B cell (primary cell): ENCODE data around the gene TBC1D9B. TPM values are rescaled to one million over a fixed set of nuclear protein-coding genes. Genes with fewer than 3 reads are reported as not detected.
A peak's percentile ranks its signal among the peaks of the same experiment; 100 is the strongest.

ENCODE experiments used
- ATAC-seq: fragments of 200-7000 bp; cut with Tn5 transposase; one replicate; pipeline ENCODE4 v1.10.0; 2021; ENCODE audit warnings: low read depth, mild to moderate bottlenecking, moderate number of reproducible peaks, moderate library complexity
- CTCF ChIA-PET: fragments of 350-600 bp; sonication (Branson Sonifier 250); formaldehyde crosslinking; loops from one replicate; lab custom pipeline; 2021; ENCODE audit warnings: antibody characterized with exemption, inconsistent platforms; lab: Charles Lee
- POLR2A ChIA-PET: fragments of 350-600 bp; sonication (Branson Sonifier 250); formaldehyde crosslinking; loops from one replicate; lab custom pipeline; 2021; ENCODE audit warnings: antibody characterized with exemption; lab: Charles Lee
- DNase-seq: peaks from one replicate; pipeline ENCODE4 v3.0.0; 2013
- H2AFZ ChIP-seq: 2 replicates; pipeline ENCODE4 v1.6.1; 2012; ENCODE audit warnings: mild to moderate bottlenecking, low read depth, low read length; ENCODE audit not compliant: insufficient read depth, poor library complexity, severe bottlenecking
- H3K27ac ChIP-seq, 2 donors: 1 replicate in 1 of 2; 2 replicates in 1 of 2; pipeline ENCODE4 v1.5.1; 2012 to 2013; ENCODE audit warnings: low read length in 2 of 2, mild to moderate bottlenecking in 2 of 2, moderate library complexity in 1 of 2
- H3K27me3 ChIP-seq, 4 experiments: fragments of 200-600 bp in 1 of 4; sonication (generic) in 1 of 4; replicated peaks in 1 of 4; 1 replicate in 2 of 4; 2 replicates in 2 of 4; pipeline versions ENCODE4 v1.6.1 to v1.7.0; 2013 to 2016; ENCODE audit warnings: low read length in 3 of 4, mild to moderate bottlenecking in 2 of 4, mixed read lengths in 1 of 4, moderate library complexity in 1 of 4; ENCODE audit not compliant: insufficient read depth in 4 of 4, control insufficient read depth in 3 of 4; ENCODE audit errors: control extremely low read depth in 1 of 4
- H3K36me3 ChIP-seq, 2 experiments: replicated peaks in 1 of 2; 1 replicate in 1 of 2; 2 replicates in 1 of 2; pipeline versions ENCODE4 v1.6.1 to v1.7.1; 2013; ENCODE audit warnings: low read length in 1 of 2; ENCODE audit not compliant: insufficient read depth in 2 of 2, control insufficient read depth in 1 of 2; ENCODE audit errors: control extremely low read depth in 1 of 2, extremely low read depth in 1 of 2
- H3K4me1 ChIP-seq, 2 donors: fragments of 200-600 bp in 1 of 2; sonication (generic) in 1 of 2; 1 replicate in 1 of 2; 2 replicates in 1 of 2; pipeline versions ENCODE4 v1.5.1 to v1.6.1; 2013 to 2017; ENCODE audit warnings: low read length in 2 of 2; ENCODE audit not compliant: control insufficient read depth in 2 of 2, insufficient read depth in 2 of 2
- H3K4me2 ChIP-seq: replicated peaks from 2 replicates; pipeline ENCODE3; 2012; ENCODE audit warnings: mild to moderate bottlenecking, low read depth, low read length; ENCODE audit not compliant: poor library complexity, severe bottlenecking
- H3K4me3 ChIP-seq, 5 experiments: fragments of 200-600 bp in 1 of 5; sonication (generic) in 1 of 5; 1 replicate in 3 of 5; 2 replicates in 2 of 5; pipeline versions ENCODE4 v1.5.1 to v1.7.0; 2011 to 2016; ENCODE audit warnings: low read length in 4 of 5, mild to moderate bottlenecking in 4 of 5, low read depth in 2 of 5, control low read depth in 1 of 5, moderate library complexity in 1 of 5; ENCODE audit not compliant: insufficient read depth in 1 of 5; ENCODE audit errors: control extremely low read depth in 1 of 5, extremely low read depth in 1 of 5
- H3K79me2 ChIP-seq: fragments of 200-600 bp; sonication (generic); one replicate; pipeline ENCODE4 v1.6.0; 2016; ENCODE audit warnings: low read length; ENCODE audit not compliant: control insufficient read depth, insufficient read depth
- H3K9ac ChIP-seq: fragments of 200-600 bp; sonication (generic); 2 replicates; pipeline ENCODE4 v1.6.1; 2017; ENCODE audit warnings: mild to moderate bottlenecking, low read length, moderate library complexity
- H3K9me3 ChIP-seq, 3 donors: one replicate each; pipeline versions ENCODE4 v1.6.1 to v1.7.1; 2013; ENCODE audit warnings: low read length in 2 of 3; ENCODE audit not compliant: control insufficient read depth in 2 of 3, insufficient read depth in 1 of 3; ENCODE audit errors: control extremely low read depth in 1 of 3
- H4K20me1 ChIP-seq: 2 replicates; pipeline ENCODE4 v1.6.0; 2012; ENCODE audit warnings: mild to moderate bottlenecking, low read length; ENCODE audit not compliant: insufficient read depth, control insufficient read depth, poor library complexity, severe bottlenecking
- H3K27ac Mint-ChIP-seq: one replicate; pipeline ENCODE4 v1.8.0; 2021; ENCODE audit warnings: mixed read lengths
- H3K27me3 Mint-ChIP-seq: one replicate; pipeline ENCODE4 v1.8.0; 2021; ENCODE audit warnings: mixed read lengths
- H3K4me1 Mint-ChIP-seq: one replicate; pipeline ENCODE4 v1.8.0; 2021; ENCODE audit warnings: mixed read lengths
- H3K4me3 Mint-ChIP-seq: one replicate; pipeline ENCODE4 v1.8.0; 2021; ENCODE audit warnings: mixed read lengths
- H3K9me3 Mint-ChIP-seq: one replicate; pipeline ENCODE4 v1.8.0; 2022; ENCODE audit warnings: mixed read lengths; ENCODE audit not compliant: insufficient read depth
- EZH2 ChIP-seq: IDR thresholded peaks from 2 replicates; pipeline ENCODE4 v1.6.1; 2012; ENCODE audit warnings: borderline replicate concordance, low read depth, mild to moderate bottlenecking, moderate library complexity, low read length; ENCODE audit not compliant: insufficient read depth, poor library complexity, severe bottlenecking
- WGBS: methylation state at CpG from one replicate; pipeline ENCODE4 v1.1.5; 2013; ENCODE audit warnings: missing lambda C conversion rate; ENCODE audit not compliant: insufficient coverage; 5-methylcytosine and 5-hydroxymethylcytosine counted together
- intact Hi-C: fragments of 100-400 bp; cut with micrococcal nuclease; formaldehyde crosslinking; loops from one replicate; pipeline ENCODE4 v1.10.0; 2022
- polyA plus RNA-seq: library from polyadenylated mRNA; depleted of rRNA; stranded (reverse); fragments of >200 nt; gene quantifications from 2 replicates; pipeline ENCODE4 v1.2.3, GENCODE V29; 2012
- total RNA-seq, 2 donors: library from RNA; stranded (reverse); fragments of 120-200 nt in 1 of 2; gene quantifications; 1 replicate in 1 of 2; 2 replicates in 1 of 2; pipeline versions ENCODE4 v1.2.3 to v1.2.4, GENCODE V29; 2013 to 2022
- TF ChIP-seq, protein P1 (sequence below): fragments of 200-600 bp; IDR thresholded peaks from one replicate; pipeline ENCODE4 v1.8.0; 2022; ENCODE audit warnings: antibody characterized with exemption, mild to moderate bottlenecking

TBC1D9B gene
- total and polyA plus RNA-seq, 2 donors (not counting 1 experiment from before 2014, with no cell fraction given) = 143 to 144 TPM

DNA sequence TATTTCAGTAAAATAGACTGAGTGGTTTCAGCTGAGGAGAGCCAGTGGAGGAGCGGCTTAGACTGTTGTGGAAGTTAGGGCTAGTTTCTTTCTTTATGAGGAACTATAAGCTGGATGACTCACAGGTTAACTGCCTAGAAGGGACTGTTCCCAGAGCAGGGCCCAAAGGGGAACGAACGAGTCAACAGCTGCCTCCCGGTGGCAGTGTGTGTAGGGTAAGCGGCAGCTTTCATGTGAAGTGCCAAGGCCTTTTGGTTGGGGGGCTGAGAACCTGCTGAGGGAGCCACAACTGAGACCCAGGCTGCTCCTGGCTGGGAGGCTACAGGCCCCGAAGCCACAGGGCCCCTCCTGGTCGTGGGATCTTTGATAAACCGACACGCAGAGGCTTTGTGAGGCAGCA lies 80.0 kb downstream of the TBC1D9B start:
- Mint-ChIP-seq H3K4me1 (peaks cover 22% of the 10 kb centered on the region), H3K27ac (peak overlapping the region; percentile 20), H3K27me3 (no peaks in the 10 kb centered on the region), H3K9me3 (no peaks in the 10 kb centered on the region), H3K4me3 (no peak overlapping the region)
- CTCF ChIA-PET = interaction anchor here (1.1 to 1.3 kb wide), 2 partner anchors 26 to 65 kb away, joined by 5 read pairs; no protein-coding TSS in a partner anchor
- peaks cover 80% of the 10 kb centered on the region for H4K20me1 ChIP-seq
- peaks cover 46% of the 10 kb centered on the region for H3K79me2 ChIP-seq
- intact Hi-C loops = no loop called here
- DNase-seq (no peak), ATAC-seq (peak; percentile 53)
- no peak for TF ChIP-seq EZH2
- TF ChIP-seq, protein P1, sequence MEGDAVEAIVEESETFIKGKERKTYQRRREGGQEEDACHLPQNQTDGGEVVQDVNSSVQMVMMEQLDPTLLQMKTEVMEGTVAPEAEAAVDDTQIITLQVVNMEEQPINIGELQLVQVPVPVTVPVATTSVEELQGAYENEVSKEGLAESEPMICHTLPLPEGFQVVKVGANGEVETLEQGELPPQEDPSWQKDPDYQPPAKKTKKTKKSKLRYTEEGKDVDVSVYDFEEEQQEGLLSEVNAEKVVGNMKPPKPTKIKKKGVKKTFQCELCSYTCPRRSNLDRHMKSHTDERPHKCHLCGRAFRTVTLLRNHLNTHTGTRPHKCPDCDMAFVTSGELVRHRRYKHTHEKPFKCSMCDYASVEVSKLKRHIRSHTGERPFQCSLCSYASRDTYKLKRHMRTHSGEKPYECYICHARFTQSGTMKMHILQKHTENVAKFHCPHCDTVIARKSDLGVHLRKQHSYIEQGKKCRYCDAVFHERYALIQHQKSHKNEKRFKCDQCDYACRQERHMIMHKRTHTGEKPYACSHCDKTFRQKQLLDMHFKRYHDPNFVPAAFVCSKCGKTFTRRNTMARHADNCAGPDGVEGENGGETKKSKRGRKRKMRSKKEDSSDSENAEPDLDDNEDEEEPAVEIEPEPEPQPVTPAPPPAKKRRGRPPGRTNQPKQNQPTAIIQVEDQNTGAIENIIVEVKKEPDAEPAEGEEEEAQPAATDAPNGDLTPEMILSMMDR = no peak
- H3K9ac ChIP-seq = no peak overlapping the region
- H3K27ac ChIP-seq = no peak overlapping the region
- H3K36me3 ChIP-seq = peaks cover 2 to 84% of the 10 kb centered on the region in 2 experiments
- H2AFZ ChIP-seq = no peak overlapping the region
- no peak overlapping the region for H3K4me3 ChIP-seq
- no peak overlapping the region for H3K4me2 ChIP-seq
- POLR2A ChIA-PET = no interaction called here
- no peaks in the 10 kb centered on the region for H3K27me3 ChIP-seq
- peaks cover 0 to 2% of the 10 kb centered on the region in 2 donors for H3K4me1 ChIP-seq
- H3K9me3 ChIP-seq = no peaks in the 10 kb centered on the region
- WGBS = 79% methylated on average over 9 of the region's 9 CpGs

DNA sequence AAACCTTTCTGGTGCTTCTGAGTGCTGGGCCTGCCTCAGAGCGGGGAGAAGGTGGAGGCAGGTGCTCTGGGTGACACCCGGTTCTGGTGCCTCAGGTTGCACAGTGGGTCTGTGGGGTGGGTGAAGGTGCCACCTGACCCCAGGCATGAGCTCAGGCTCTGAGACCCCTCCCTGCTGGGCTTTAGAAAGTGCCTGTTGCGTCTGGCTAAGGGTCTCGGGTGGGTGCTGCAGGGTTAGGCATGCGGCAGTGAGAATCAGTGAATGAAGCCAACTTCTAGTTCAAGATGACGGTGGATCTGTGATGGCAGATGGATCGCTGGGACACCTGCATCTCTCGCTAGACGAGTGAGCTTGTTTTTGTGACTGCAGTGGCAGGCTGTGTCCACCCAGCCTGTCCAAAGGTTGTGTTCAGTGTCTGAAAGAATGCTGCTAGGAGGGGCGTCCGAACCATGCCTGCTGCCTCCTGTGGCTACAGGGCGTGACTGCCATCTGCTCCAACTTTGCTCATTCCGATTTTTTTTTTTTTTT lies 82.0 kb downstream of the TBC1D9B start:
- no peaks in the 10 kb centered on the region for H3K9me3 ChIP-seq
- peaks cover 2 to 67% of the 10 kb centered on the region in 2 experiments for H3K36me3 ChIP-seq
- H3K27ac Mint-ChIP-seq = no peak overlapping the region
- no peaks in the 10 kb centered on the region for H3K9me3 Mint-ChIP-seq
- H4K20me1 ChIP-seq = peaks cover 90% of the 10 kb centered on the region
- no peaks in the 10 kb centered on the region for H3K27me3 ChIP-seq
- TF ChIP-seq, protein P1 = no peak
- no peak for TF ChIP-seq EZH2
- no peak overlapping the region for H3K4me3 Mint-ChIP-seq
- H3K9ac ChIP-seq = no peak overlapping the region
- no peaks in the 10 kb centered on the region for H3K27me3 Mint-ChIP-seq
- WGBS = 96% methylated on average over 13 of the region's 13 CpGs
- no peak overlapping the region for H2AFZ ChIP-seq
- POLR2A ChIA-PET = interaction anchor here (0.7 kb wide), 1 partner anchor 89 kb away, joined by 3 read pairs; no protein-coding TSS in a partner anchor
- no peak overlapping the region for H3K27ac ChIP-seq
- DNase-seq (peak; percentile 24), ATAC-seq (no peak)
- intact Hi-C loops = no loop called here
- peaks cover 8 to 13% of the 10 kb centered on the region in 2 donors for H3K4me1 ChIP-seq
- CTCF ChIA-PET = interaction anchor here (0.8 kb wide), 1 partner anchor 23 kb away, joined by 4 read pairs; no protein-coding TSS in a partner anchor
- peaks cover 32% of the 10 kb centered on the region for H3K4me1 Mint-ChIP-seq
- peaks cover 65% of the 10 kb centered on the region for H3K79me2 ChIP-seq
- no peak overlapping the region for H3K4me2 ChIP-seq
- H3K4me3 ChIP-seq = no peak overlapping the region
